Skin of body (tissue), 2 donors: Measurements from ENCODE around the gene ARL15. TPM values are rescaled to one million over a fixed set of nuclear protein-coding genes. Genes with fewer than 3 reads are reported as not detected.
"Not testable (repeated sequence)": the region's sequence is repeated elsewhere in the genome, so short reads cannot be mapped to it uniquely, and the experiment has no call there.

Experiments used
- DNase-seq: peaks from one replicate; lab custom pipeline; 2025; lab: John Stamatoyannopoulos, UW
- total RNA-seq: library from RNA; depleted of rRNA; stranded (reverse); fragments of >200 nt; gene quantifications from one replicate; pipeline ENCODE4 v1.2.3, GENCODE V29; 2014

ARL15 gene
- total RNA-seq, 1 donor from 2014 or later, result 73.2 TPM

DNA sequence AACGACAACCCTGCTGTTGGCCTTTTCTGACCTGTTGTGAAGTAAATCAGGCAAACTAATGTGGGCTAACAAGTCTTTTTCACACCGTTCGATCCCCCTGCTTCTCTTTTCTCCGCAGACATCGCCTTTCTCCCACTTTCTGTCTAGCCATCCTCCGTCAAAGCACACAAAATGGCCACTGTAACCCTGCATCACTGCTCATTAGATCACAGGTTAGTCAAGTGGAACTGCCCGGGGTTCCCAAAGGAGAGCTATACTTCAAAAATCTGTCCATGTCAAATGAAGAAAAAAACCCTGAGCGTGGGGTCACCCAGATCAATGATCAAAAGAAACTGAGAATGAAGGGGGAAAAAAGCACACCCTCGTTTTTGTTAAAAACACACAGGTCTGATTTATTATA, 212.1 kb downstream of the ARL15 start:
- DNase-seq, result no peak

DNA sequence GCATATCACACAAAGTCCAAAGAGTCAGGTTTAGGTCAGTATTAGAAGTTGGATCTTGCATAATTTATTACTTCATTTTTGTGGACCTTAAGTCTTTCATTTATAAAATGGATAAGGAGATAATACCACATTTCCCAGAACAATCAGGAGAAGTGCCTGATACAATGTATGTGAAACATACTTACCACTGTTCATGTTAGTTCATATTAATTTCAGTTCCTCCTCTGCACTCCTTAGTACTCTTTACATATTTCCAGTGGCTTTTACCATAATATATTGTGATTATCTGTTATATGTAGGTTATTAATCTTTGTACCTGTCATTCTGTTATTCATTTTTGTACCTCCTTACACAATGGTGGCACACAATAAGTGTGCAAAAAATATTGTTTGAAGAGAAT, 214.4 kb downstream of the ARL15 start:
- no peak for DNase-seq

GRCh38 chr5:54094706-54095105, 215.7 kb downstream of the ARL15 start:
- DNase-seq, result no peak

DNA sequence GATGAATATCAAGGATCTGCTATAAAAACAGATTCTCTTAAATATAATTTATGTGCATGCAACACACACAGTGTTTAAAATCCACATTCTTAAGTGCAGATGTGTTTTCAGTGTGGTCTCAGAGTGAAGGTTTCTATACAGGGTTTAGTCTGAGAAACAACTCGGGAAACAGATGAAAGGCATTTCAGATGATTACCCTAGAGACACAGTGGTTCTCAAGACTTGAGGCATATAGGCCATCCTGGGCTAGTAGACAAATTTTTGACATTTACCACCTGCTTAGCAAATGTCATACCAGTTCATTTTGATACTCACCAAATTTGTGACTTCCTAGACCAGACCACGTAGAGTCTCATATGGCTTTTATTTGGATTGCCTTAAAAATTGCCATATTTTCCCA, 216.5 kb downstream of the ARL15 start:
- no peak for DNase-seq

- no peak for DNase-seq
Measured at GRCh38 chr5:54093081-54093492, 217.3 kb downstream of the ARL15 start.

DNA sequence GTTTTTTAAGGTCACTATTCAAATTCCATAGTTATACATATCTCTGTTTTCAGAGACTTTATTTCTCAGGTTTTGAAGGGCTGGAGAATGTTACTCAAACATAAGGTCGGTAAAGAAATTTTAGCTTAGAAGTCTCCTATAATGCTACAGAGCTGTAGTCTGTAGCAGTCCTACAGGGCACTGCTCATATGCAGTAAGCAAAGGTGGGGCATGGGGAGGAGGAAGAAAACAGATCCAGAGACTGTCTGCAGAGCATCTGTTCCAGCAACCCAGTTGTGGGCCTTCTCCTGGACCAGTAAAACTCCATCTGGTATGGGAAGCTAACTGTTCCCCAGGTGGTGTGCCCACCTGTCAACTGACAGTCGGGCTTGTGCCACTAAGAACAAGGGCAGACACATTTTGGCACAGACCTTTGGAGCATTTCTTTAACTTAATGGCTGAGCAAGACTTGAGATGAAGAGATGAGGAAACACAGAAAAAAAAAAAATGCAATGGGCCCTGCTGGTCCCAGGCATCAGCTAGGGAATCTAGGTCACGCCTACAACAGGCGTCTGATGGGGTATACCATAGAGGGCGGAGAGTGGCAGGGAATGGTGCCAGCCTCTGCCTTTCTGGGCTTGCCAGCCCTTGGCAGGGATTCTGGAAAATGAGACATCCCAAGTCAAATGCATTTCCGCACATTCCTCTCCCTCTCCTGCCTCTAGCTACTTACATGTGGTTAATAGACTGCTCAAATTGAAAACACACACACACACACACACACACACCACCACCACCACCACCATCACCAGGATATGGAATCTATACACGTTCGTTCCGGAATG, 218.9 kb downstream of the ARL15 start:
- DNase-seq, result peak; percentile 10

DNA sequence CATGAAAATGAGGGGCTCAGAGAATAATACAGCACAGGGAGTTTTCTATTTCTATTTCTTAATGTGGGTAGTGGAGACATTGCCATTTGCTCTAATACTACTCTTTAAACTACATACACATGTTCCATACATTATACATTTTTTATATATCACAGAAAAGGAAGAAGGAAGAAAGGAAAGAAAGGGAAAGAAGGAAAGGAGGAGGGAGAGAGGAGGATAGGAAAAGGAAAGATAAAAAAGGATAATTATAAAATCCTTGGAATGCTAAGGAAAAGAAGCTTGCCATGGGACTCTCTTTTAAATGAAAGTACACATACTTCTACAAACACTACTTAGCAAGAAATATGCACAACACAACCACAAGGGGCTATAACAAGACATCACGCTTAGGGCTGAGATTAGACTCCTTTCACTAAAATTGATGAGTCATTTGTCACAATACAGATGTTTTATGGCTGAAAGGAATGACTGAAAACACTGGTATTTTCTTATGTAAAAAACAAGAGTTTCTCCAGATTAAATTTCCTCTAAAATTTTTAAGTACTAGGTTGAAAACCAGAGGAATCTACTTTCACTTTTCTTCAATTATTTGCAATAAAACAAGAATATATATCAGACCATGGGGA, 219.8 kb downstream of the ARL15 start:
- no peak for DNase-seq

GRCh38 chr5:54088081-54088480, 222.3 kb downstream of the ARL15 start:
- no peak for DNase-seq

GRCh38 chr5:54087436-54087835, 222.9 kb downstream of the ARL15 start:
- DNase-seq, result no peak

GRCh38 chr5:54086191-54086590, 224.2 kb downstream of the ARL15 start:
- DNase-seq, result no peak

GRCh38 chr5:54084696-54085095, 225.7 kb downstream of the ARL15 start:
- peak; percentile 79 for DNase-seq

DNA sequence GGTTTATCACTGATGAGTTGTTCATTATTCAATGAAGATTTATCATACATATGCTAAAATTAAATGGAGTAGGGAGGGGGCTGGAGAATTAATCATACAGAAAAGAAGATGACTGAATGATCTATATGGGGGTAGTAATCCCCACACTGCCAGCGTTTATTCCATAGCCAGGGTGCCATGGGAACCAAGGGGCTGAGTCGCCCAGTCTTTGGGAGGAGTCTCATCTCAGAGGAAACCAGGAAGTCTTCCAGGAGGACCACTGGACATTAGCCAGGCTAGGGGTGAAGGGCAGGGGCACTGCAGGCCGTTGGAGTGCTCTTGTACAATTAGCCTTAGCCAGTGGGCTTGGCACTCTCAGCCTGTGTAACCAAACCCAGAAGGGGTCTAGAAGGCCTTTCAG, 226.5 kb downstream of the ARL15 start:
- DNase-seq, result no peak

DNA sequence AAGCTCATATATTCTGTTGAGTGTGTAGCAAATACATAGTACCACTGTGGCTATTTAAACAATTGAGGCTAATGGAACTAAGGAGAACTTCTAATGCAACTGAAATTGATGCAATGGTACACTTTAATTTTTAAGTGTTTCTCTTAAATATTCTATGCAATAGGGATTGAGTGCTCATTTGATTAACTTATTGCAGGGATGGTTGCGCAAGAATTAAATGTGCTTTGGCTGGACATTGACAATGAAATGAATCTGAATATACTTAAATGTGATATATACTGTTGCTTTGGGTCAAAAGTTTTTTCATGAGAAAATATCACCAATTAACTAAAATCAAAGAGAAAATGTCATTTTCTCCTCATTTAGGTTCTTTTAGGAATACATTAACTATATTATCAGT, 227.1 kb downstream of the ARL15 start:
- no peak for DNase-seq

- DNase-seq, result no peak
Measured at GRCh38 chr5:54081415-54081814, 229.0 kb downstream of the ARL15 start.

DNA sequence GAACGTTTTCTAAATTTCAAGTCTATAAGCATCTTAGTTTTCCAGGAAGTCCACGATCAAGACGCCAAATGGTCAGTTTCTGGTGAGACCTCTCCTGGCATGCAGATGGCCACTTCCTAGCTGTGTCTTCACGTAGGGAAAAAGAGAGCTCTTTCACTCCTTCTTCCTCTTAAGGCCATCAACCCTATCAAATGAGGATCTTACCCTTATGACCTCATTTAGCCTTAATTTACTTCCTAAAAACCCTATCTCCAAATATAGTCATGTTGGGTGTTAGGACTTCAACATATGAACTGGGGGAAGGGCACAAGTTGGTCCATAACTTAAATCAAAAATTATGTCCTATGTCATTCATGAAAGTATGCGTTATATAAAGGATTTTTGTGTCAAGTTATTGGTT, 229.5 kb downstream of the ARL15 start:
- DNase-seq, result no peak

- DNase-seq, result no peak
Measured at GRCh38 chr5:54073735-54074134, 236.6 kb downstream of the ARL15 start.

DNA sequence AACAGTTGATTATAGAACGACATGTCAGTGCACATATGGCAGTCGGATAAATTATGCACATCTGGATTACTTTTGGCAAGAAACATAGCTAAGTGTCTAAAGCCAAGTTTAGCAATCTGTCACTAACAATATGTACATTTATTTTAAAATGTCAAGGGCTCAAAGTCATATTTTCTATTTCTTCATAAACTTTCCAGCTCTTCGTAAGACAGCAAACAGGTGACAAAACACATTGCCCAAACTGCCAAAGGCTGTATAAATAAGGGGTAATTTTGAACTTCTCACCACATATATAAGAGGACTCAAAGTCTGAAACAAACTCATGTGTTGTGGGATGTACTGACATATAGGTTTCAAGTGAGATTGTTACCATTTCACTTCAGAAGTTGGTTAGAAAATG, 237.2 kb downstream of the ARL15 start:
- DNase-seq, result peak; percentile 71

DNA sequence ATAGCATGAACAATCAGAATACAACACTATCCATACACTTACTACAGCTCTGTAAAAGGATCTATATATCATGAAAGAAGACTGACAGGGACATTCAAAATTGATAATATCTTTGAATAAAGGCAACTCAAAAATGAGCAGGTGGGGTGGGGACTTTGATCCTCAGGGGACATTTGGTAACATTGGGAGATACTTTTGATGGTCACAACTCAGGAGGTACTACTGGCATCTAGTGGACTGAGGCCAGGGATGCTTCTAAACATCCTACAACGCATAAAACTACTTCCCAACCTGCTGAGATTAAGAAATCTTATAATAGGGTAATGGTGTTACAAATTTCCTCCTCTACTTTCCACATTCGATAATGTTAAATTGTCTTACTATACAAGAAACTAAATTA, 243.9 kb downstream of the ARL15 start:
- no peak for DNase-seq

- DNase-seq, result no peak
Measured at GRCh38 chr5:54063817-54064216, 246.6 kb downstream of the ARL15 start.

DNA sequence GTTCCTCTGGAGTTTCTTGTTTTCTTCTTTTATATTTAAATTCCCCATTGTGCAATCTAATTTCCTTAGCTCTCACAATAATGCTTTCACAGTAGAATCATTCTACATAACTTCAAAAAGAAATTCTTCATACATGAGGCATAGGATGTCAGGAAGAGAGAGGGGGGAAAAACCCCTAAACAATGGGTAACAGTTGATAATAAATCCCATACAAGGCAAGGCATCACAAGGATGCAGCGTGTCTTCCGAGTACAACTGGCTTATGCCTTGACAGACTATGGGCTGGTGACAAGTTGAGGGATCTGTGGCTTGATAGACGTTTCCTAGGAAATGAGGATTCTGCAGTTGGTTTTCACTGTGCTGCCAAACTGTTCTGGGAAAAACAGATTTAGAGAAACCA, 247.4 kb downstream of the ARL15 start:
- DNase-seq, result peak; percentile 53

- not testable (repeated sequence) for DNase-seq
Measured at GRCh38 chr5:54060919-54061318, 249.5 kb downstream of the ARL15 start.

DNA sequence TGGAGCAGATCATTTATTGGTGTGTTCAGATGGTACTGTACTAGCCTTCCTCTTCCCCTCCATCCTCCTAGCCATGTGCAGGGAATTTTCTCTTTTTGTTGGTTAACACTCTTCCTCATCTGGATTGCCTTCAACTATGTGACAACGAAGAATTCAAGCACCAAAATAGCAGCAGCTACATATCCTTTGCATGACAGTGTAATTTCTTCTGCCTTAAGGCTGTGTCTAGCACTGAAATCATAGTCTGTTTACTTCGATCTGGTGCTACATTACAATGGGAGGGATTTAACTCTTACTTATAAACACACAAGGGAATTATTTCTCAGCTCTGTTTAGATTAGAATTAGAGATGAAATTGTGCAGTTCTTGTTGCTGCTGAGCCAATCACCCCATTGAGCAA, 260.4 kb downstream of the ARL15 start:
- peak; percentile 8 for DNase-seq

GRCh38 chr5:54049144-54049543, 261.2 kb downstream of the ARL15 start:
- DNase-seq, result no peak
